Measurements from ENCODE around the gene GUSB. TPM values are rescaled to one million over a fixed set of nuclear protein-coding genes. Genes with fewer than 3 reads are reported as not detected.

Gene GUSB
- total and polyA plus RNA-seq, 10 of the 15 experiments (the other 5 are each of a cell fraction or from before 2014, with no cell fraction given): 9.8 to 71.2 (median 45.4) TPM

DNA sequence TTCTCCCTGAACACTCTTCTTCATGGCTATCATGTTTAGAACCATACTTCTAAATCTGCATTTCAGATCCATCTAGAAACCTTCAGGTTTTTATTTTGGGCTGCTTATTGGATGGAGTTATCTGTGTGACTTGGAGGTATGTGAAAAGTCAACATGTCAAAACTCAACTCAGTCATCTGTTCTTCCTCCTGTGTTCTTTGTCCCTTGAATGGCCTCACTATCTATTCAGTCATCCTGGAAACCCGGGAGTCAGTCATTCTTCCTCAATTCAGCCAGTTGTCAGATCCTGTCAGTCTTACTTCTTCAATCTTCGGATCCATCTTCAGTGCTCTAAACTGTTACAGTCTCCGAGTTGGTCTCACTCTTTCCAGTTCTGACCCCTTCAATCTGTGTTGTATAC lies 57.0 kb downstream of the GUSB start:
- no peak for DNase-seq (ENCODE audit: low read depth, low spot score)
- POLR2A ChIA-PET: no interaction called here

DNA sequence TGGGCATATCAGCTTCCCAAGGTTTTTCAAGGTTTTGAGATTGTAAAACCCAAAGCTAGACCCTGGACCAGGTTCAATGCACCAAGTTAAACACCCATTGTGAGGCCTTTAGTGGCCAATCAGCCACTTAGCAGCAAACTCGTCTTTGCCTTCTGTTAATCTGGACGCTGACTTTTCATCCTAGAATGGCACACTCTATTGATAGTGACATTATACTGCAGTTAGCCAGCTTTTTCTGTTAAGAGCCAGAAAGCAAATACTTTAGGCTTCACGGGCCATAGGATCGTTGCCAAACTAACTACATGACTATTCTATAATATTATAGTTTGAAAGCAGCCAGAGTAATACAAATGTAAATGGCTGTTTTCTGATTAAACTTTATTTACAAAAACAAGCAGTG lies 57.8 kb downstream of the GUSB start:
- H3K9me3 ChIP-seq (replicated peaks; ENCODE audit: control insufficient read depth, insufficient read depth, low read length): no peaks in the 10 kb centered on the region
- no peaks in the 10 kb centered on the region; the same call in 1 of the 2 replicates for H3K79me2 ChIP-seq (ENCODE audit: control insufficient read depth, insufficient read depth, low read length)
- ChIA-PET RAD21 (ENCODE audit: unreplicated experiment) (no interaction called here), CTCF (interaction anchor here (0.9 kb wide), 1 partner anchor 85 kb away, joined by 3 read pairs; no protein-coding TSS in a partner anchor), SMC1A (ENCODE audit: uncharacterized antibody, unreplicated experiment) (interaction anchor here (0.6 to 1.2 kb wide), 2 partner anchors 9 to 112 kb away, joined by 3 read pairs; no protein-coding TSS in a partner anchor), POLR2A (no interaction called here)
- no peaks in the 10 kb centered on the region for H3K4me1 ChIP-seq (ENCODE audit: control insufficient read depth, insufficient read depth, low read length)
- H3K4me2 ChIP-seq (ENCODE audit: control insufficient read depth, insufficient read depth): no peak overlapping the region
- H3K27me3 ChIP-seq (replicated peaks in 1 of 2; ENCODE audit: control insufficient read depth in 2 of 2, insufficient read depth in 2 of 2, low read length in 1 of 2): no peaks in the 10 kb centered on the region
- ATAC-seq: no peak
- no peak for DNase-seq (ENCODE audit: low read depth, low spot score)
- no peak overlapping the region for H3K9ac ChIP-seq (ENCODE audit: control insufficient read depth, insufficient read depth, low read length)
- in situ Hi-C loops (cut with MboI) (no loop called here), intact Hi-C loops (cut with micrococcal nuclease; ENCODE audit: unreplicated experiment) (loop anchor here (10.0 kb wide), 1 partner anchor 299 kb away; no protein-coding TSS in a partner anchor)
- no peak for FAIRE-seq
- BruUV-seq (replicated peaks): no TSS peak
- no peak overlapping the region for H2AFZ ChIP-seq (ENCODE audit: control insufficient read depth, low read depth, low read length)
- peaks cover 0 to 2% of the 10 kb centered on the region in 2 experiments; a peak in 1 of 4 replicates for H3K36me3 ChIP-seq (ENCODE audit: control insufficient read depth in 2 of 2, insufficient read depth in 2 of 2, low read length in 1 of 2)
- no peak overlapping the region for H3K27ac ChIP-seq (ENCODE audit: control insufficient read depth, insufficient read depth)
- H4K20me1 ChIP-seq (ENCODE audit: control insufficient read depth, insufficient read depth): no peaks in the 10 kb centered on the region
- WGBS (ENCODE audit: insufficient coverage, insufficient replicate concordance, low lambda C conversion rate, missing lambda C conversion rate): 95% methylated on average over 4 of the region's 4 CpGs
- H3K4me3 ChIP-seq: no peak overlapping the region
- TF ChIP-seq, protein P1, sequence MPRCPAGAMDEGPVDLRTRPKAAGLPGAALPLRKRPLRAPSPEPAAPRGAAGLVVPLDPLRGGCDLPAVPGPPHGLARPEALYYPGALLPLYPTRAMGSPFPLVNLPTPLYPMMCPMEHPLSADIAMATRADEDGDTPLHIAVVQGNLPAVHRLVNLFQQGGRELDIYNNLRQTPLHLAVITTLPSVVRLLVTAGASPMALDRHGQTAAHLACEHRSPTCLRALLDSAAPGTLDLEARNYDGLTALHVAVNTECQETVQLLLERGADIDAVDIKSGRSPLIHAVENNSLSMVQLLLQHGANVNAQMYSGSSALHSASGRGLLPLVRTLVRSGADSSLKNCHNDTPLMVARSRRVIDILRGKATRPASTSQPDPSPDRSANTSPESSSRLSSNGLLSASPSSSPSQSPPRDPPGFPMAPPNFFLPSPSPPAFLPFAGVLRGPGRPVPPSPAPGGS (IDR thresholded peaks at IDR 0.05; ENCODE audit: borderline replicate concordance, insufficient read depth, low read depth, low read length, poor library complexity, severe bottlenecking): no peak
- TF ChIP-seq, protein P2, sequence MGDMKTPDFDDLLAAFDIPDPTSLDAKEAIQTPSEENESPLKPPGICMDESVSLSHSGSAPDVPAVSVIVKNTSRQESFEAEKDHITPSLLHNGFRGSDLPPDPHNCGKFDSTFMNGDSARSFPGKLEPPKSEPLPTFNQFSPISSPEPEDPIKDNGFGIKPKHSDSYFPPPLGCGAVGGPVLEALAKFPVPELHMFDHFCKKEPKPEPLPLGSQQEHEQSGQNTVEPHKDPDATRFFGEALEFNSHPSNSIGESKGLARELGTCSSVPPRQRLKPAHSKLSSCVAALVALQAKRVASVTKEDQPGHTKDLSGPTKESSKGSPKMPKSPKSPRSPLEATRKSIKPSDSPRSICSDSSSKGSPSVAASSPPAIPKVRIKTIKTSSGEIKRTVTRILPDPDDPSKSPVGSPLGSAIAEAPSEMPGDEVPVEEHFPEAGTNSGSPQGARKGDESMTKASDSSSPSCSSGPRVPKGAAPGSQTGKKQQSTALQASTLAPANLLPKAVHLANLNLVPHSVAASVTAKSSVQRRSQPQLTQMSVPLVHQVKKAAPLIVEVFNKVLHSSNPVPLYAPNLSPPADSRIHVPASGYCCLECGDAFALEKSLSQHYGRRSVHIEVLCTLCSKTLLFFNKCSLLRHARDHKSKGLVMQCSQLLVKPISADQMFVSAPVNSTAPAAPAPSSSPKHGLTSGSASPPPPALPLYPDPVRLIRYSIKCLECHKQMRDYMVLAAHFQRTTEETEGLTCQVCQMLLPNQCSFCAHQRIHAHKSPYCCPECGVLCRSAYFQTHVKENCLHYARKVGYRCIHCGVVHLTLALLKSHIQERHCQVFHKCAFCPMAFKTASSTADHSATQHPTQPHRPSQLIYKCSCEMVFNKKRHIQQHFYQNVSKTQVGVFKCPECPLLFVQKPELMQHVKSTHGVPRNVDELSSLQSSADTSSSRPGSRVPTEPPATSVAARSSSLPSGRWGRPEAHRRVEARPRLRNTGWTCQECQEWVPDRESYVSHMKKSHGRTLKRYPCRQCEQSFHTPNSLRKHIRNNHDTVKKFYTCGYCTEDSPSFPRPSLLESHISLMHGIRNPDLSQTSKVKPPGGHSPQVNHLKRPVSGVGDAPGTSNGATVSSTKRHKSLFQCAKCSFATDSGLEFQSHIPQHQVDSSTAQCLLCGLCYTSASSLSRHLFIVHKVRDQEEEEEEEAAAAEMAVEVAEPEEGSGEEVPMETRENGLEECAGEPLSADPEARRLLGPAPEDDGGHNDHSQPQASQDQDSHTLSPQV (IDR thresholded peaks at IDR 0.05): no peak
- TF ChIP-seq MTA2 (IDR thresholded peaks at IDR 0.05; ENCODE audit: low read depth) (no peak), BCL11A (IDR thresholded peaks at IDR 0.05; ENCODE audit: low read depth, low read length) (no peak), RELA (IDR thresholded peaks at IDR 0.05; ENCODE audit: borderline replicate concordance, partially characterized antibody) (no peak)

More for the DNA sequence above, 57.0 kb downstream of the GUSB start:
- in situ Hi-C loops (cut with MboI): no loop called here
- BruUV-seq (replicated peaks): no TSS peak
- TF ChIP-seq, protein P3, sequence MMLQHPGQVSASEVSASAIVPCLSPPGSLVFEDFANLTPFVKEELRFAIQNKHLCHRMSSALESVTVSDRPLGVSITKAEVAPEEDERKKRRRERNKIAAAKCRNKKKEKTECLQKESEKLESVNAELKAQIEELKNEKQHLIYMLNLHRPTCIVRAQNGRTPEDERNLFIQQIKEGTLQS (IDR thresholded peaks at IDR 0.05; ENCODE audit: borderline replicate concordance, extremely low read depth, low read depth, low read length): no peak
- TF ChIP-seq HDGF (IDR thresholded peaks at IDR 0.05) (no peak), TARDBP (IDR thresholded peaks at IDR 0.05; ENCODE audit: borderline replicate concordance) (no peak), NR2C2 (IDR thresholded peaks at IDR 0.05; ENCODE audit: borderline replicate concordance, control insufficient read depth, insufficient read length, low read depth) (no peak), CHD1 (IDR thresholded peaks at IDR 0.05; ENCODE audit: low read depth, low read length) (no peak), LARP7 (IDR thresholded peaks at IDR 0.05) (no peak), NFYB (IDR thresholded peaks at IDR 0.05; ENCODE audit: insufficient read depth, low read depth, low read length) (no peak), RBBP5 (conservative IDR thresholded peaks at IDR 0.05) (no peak), BMI1 (IDR thresholded peaks at IDR 0.05; ENCODE audit: borderline replicate concordance) (no peak), NFXL1 (IDR thresholded peaks at IDR 0.05; ENCODE audit: borderline replicate concordance) (no peak), CHD4 (IDR thresholded peaks at IDR 0.05) (no peak), HCFC1 (IDR thresholded peaks at IDR 0.05; ENCODE audit: low read length) (no peak), ZNF217 (IDR thresholded peaks at IDR 0.05) (no peak), CREM (IDR thresholded peaks at IDR 0.05; ENCODE audit: low read depth) (no peak), MEF2B (IDR thresholded peaks at IDR 0.05; ENCODE audit: partially characterized antibody, poor library complexity, severe bottlenecking) (no peak)
- intact Hi-C loops (cut with micrococcal nuclease; ENCODE audit: unreplicated experiment): loop anchor here (10.0 kb wide), 1 partner anchor 300 kb away; no protein-coding TSS in a partner anchor
- no peaks in the 10 kb centered on the region for H3K9me3 ChIP-seq (replicated peaks; ENCODE audit: control insufficient read depth, insufficient read depth, low read length)
- ChIA-PET CTCF (no interaction called here), RAD21 (ENCODE audit: unreplicated experiment) (no interaction called here), SMC1A (ENCODE audit: uncharacterized antibody, unreplicated experiment) (no interaction called here)
- H3K79me2 ChIP-seq (ENCODE audit: control insufficient read depth, insufficient read depth, low read length): no peaks in the 10 kb centered on the region; the same call in 1 of the 2 replicates
- FAIRE-seq (no peak), ATAC-seq (no peak)
- WGBS (ENCODE audit: insufficient coverage, insufficient replicate concordance, low lambda C conversion rate, missing lambda C conversion rate): 33% methylated on average over 3 of the region's 3 CpGs
- no peak overlapping the region for H3K9ac ChIP-seq (ENCODE audit: control insufficient read depth, insufficient read depth, low read length)
- no peaks in the 10 kb centered on the region for H3K27me3 ChIP-seq (replicated peaks in 1 of 2; ENCODE audit: control insufficient read depth in 2 of 2, insufficient read depth in 2 of 2, low read length in 1 of 2)
- no peak overlapping the region for H3K4me3 ChIP-seq
- no peaks in the 10 kb centered on the region for H3K4me1 ChIP-seq (ENCODE audit: control insufficient read depth, insufficient read depth, low read length)
- H2AFZ ChIP-seq (ENCODE audit: control insufficient read depth, low read depth, low read length): no peak overlapping the region
- no peak overlapping the region for H3K4me2 ChIP-seq (ENCODE audit: control insufficient read depth, insufficient read depth)
- H4K20me1 ChIP-seq (ENCODE audit: control insufficient read depth, insufficient read depth): no peaks in the 10 kb centered on the region
- H3K27ac ChIP-seq (ENCODE audit: control insufficient read depth, insufficient read depth): no peak overlapping the region
- peaks cover 0 to 2% of the 10 kb centered on the region in 2 experiments; a peak in 1 of 4 replicates for H3K36me3 ChIP-seq (ENCODE audit: control insufficient read depth in 2 of 2, insufficient read depth in 2 of 2, low read length in 1 of 2)

All from GM12878 (cell line).